GM04503 (cell line): ENCODE measurements around the gene RAB21.
"Not testable (repeated sequence)": the region's sequence is repeated elsewhere in the genome, so short reads cannot be mapped to it uniquely, and the experiment has no call there.

Experiments used
- DNase-seq: peaks from one replicate; pipeline ENCODE4 v3.0.0-alpha.2; 2012; ENCODE audit warnings: low read depth

The RAB21 gene

DNA sequence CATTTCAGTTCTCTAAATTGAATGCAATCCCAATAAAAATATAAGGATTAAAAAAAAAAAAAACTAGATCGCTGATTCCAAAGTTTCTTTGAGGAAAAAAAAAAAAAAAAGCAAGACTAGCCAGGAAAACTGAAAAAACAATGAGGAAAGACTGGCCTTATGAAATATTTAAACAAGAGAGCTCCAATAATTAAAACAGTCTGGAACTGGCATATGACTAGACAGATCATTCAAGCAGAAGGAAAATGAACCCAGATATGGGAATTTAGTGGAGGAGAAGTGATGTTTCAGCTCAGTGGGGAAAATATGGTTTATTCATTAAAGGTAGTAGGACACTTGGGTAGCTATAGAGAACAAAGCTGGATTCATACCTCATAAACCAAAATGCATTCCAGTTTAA, 42.9 kb downstream of the RAB21 start:
- no peak for DNase-seq

DNA sequence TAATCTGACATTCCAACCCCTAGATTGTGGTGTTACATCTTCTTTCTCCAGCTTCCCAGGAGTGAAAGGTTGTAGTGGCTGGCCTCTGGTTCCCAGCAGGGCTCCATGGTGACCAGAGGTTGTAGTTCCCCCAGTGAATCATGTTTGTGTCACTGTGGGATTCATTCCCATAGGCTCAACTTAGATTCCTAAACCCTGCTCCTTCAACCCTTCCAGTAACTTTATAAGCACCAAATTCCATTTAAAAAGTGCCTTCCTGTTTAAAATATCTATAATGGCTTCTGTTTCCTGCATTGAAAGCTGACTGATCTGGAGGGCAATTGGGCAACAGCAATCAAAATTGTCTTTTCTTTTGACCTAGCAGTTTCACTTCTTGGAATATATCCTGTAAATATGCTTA, 44.4 kb downstream of the RAB21 start:
- DNase-seq, result peak; percentile 28

DNA sequence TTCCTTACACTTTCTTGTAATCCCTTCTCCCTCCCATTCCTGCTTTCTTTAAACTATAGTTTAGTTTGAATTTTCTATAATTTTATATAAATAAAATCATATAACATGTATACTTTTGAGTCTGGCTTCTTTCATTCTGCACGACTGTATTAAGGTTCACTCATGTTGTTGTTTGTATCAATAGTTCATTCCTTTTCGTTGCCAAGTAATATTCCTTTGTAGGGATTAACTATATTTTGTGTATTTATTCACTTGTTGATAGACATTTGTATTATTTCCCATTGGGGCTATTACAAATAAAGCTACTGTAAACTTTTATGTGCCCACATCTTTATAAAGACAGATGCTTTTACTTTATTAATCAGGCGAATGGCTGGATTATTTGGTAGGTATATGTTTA, 45.5 kb downstream of the RAB21 start:
- DNase-seq, result no peak

DNA sequence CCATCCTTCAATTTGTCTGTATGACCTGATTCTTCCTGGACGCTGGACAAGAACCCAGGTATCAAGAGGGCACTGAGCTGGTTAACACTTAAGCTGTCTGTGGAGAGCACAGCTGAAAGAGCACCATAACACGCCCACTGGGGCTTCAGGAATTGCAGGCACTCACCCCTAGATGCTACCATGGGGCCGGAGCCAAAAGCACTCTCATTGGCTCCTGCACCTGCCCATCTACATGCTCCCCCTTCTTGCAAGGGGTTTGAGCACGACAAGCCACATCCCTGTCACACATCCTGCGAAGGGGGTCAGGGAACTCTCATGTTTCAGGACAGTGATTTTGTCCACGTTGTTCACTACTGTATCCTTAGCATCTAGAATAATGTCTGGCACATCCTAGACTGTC, 49.8 kb downstream of the RAB21 start:
- no peak for DNase-seq

DNA sequence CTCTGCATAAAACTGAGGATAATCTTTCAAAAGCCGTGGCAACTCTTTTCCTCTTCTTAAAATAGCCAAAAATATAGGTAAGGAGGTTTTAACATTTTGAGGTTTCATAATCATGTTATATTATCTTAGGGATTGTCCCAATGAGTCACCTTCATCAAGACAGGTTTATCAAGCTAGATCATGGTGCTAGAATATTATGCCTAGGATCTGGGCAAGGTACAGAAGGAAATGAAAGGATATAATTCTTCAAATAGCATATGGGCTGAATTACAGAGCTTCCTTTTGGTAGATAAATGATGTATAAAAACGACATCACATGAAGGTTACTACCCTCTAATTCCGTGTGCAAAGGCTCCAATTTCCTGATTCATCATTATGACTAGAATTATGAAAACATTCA, 56.3 kb downstream of the RAB21 start:
- no peak for DNase-seq

DNA sequence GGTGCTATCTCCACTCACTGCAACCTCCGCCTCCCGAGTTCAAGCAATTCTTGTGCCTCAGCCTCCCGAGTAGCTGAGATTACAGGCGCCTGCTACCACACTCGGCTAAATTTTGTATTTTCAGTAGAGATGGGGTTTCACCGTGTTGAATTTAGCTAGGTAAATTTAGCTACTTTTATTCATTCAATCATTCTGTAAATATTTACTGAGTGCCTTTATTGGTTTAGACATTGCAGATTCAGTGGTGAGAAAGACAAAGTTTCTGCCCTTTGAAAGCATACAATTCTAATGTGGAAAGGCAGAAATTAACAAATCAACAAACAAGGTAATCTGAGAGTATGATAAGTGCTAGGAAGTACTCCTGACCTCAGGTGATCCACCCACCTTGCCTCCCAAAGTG, 60.6 kb downstream of the RAB21 start:
- not testable (repeated sequence) for DNase-seq

DNA sequence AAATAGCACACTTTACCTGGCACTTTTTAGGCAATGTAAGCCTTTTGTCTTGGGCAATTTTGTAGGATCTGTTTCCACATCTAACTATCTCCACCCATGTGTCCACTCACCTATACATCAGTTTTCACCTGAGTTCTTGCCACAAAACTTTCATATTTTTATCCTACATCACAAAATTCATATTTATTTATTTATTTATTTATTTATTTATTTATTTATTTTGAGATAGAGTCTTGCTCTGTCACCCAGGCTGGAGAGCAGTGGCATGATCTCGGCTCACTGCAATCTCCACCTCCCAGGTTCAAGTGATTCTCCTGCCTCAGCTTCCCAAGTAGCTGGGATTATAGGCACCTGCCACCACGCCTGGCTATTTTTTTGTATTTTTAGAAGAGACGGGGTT, 67.4 kb downstream of the RAB21 start:
- not testable (repeated sequence) for DNase-seq

DNA sequence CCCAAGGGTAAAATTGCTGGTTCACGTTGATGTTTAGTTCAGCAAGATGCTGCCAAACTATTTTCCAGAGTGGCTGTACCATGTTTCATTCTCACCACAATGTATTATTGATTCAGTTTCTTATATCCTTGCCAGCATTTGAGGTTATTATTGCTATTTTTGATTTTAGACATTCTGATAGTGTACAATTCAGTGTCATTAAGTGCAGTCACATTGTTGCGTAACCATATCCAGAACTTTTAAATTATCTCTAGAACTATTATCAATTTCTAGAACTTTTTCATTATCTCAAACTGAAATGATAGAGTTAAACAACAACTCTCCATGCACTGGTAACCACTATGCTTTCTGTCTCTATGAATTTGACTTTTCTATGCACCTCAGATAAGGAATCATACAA, 74.2 kb downstream of the RAB21 start:
- DNase-seq, result no peak

DNA sequence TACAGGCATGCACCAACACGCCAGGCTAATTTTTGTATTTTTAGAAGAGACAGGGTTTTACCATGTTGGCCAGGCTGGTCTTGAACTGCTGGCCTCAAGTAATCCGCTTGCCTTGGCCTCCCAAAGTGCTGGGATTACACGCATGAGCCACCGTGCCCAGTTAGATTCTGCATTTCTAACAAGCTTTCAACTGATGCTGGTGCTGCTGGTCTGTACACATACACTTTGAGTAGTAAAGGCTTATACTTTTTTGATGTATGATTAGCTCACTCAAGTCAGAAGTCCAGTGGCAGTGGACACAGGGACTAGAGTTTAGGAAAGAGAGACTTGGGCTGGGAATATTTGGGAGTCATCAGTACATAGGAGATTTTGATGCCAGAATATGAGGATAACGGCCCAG, 82.7 kb downstream of the RAB21 start:
- DNase-seq, result no peak

DNA sequence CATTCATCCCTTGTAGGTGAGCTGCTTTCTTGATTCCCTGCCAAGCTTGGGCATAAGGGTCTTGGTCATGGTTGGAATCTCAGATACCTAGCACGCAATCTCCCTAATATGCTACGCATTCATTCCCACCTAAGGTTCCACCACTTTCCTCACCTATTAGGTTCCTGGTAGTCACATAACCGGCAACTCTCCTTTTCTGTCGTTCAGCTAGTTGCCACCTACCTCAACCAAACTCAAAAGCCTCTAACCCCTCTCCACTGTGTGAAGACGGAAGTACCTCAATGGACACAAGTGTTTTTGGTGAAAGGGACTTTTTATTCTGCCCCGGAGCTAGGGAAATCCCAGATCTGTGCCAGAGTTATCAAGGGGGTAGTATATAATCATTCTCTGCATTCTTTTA, 83.6 kb downstream of the RAB21 start:
- no peak for DNase-seq

DNA sequence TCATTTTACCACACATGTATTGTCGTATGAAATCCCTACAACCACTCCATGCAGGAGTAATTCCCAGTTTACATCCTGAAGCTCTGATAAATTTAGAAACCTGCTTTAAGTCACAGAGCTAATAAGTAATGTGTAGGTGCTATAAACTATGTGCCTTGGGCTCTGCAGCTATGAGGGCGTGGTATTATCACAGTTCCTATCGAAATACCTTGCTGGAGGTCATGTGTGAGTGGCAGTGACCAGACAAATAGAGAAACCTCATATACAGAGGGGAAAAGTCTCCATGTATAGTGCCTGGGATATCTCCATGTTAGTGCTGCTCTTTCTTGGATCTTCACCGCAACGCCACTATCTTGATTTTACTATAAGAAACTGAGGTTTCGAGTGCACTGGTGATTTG, 84.0 kb downstream of the RAB21 start:
- no peak for DNase-seq

DNA sequence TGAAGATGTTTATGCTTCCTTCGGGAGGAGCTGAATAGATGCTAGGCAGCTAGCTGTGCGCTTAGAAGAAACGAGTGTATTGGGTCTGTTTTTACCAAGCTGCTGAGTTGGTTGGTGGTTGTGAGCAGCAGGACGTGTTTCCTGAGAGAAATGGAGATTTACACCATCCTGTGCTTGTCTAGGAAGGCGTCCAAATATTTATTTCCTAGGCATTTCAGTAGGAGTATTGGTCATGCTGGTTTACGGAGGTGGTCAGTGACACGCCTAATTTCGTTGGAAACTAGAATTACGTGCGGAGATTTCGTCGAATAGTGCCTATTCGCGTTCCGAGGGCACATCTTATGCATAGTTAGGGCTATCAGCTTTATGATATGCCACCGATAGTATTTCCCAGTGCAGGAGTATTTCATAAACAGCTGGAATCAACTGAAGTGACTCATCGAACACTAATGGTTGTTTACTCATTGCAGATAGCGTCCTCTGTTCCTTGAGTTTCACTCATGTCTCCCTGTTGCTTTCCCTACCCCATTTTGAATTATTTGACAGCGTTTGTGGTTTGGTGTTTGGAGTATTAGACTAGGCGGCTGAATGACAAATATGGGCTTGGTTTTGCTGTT, 85.7 kb downstream of the RAB21 start:
- peak; percentile 63 for DNase-seq

DNA sequence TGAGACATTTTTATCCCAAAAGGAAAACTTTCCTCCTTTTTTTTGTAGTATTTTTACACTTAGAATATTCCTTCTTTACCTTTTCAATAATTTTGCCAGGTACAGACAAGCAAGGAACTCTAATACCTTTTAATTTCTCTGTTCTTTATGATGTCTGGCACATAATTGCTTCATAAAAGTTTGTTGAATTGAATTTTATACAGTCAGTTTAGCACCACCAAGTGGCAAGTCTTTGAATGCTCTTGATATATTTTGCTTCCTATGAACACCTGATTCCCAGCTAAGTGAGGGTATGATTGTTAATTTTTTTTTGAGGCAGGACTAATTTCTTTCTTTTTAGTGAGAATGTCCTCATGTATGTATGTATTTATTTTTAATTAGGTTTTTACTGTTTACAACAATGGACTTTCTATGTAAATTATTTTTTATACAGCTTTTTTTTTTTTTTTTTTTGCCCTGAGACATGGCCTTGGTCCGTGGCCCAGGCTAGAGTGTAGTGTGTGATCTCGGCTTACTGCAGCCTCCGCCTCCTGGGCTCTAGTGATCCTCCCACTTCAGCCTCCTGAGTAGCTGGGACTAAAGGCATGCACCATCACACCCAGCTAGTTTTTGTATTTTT, 91.8 kb downstream of the RAB21 start:
- DNase-seq, result no peak

DNA sequence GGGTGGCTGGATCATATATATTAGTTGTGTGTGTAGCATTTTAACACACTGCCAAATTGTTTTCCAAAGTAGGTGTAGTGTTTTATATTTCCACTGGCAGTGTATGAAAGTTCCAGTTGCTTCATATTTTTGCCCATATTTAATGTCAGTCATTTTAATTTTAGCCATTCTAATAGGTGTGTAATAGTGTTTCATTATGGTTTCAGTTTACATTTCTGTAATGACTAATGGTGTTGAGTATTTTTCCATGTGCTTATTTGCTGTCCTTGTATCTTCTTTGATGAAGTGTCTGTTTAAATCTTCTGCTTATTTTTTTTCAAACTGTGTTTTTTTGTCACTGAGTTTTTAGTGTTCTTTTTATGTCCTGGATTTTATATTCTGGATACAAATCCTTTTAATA, 93.5 kb downstream of the RAB21 start:
- no peak for DNase-seq

DNA sequence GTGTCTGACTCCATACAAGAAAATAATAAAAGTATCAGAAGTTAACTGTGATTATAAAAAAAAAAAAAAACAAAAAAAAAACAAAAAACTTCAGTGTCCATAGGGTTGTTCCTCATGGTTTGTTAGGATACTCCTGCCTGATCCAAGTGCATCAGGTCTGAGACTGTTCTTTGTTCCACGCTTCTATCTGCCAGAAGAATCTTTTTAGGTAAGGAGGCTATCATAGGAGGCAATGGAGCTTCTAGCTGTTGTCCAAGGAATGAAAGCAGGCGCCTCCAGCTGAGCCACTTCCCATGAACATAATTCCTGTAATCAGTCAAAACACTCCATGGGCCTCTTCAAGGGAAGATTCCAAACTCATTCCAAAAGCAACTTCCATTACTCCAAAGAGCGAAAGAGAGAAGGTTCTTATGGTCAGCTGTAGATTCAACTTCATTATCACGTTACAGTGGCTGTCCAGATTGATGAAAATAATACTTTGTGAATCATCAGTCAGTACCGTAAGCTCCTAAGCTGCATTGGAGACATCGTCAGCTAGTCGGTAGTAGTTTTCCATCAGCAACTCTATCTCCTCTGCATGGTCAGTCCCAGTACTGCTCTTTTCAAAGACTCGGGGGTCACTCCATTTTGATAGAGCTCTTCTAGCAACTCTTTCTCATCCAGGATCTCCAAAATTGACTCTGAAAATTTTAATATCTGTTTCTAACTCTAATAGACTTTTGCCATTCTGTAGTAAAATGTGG, 94.6 kb downstream of the RAB21 start:
- no peak for DNase-seq
